Liver (tissue), 9 donors: ENCODE data around the gene PDGFB. TPM values are rescaled to one million over a fixed set of nuclear protein-coding genes. Genes with fewer than 3 reads are reported as not detected.

ENCODE experiments used
- DNase-seq: peaks from one replicate; pipeline ENCODE4 v3.0.0-alpha.2; 2017; ENCODE audit warnings: low spot score
- H3K27ac ChIP-seq, 2 donors: one replicate each; pipeline ENCODE4 v1.7.0; 2013; ENCODE audit warnings: inconsistent platforms in 2 of 2, low read length in 2 of 2, control low read depth in 1 of 2, low read depth in 1 of 2, mild to moderate bottlenecking in 1 of 2
- H3K27me3 ChIP-seq, 4 donors: one replicate each; pipeline versions ENCODE4 v1.6.1 to v1.7.0; 2013; ENCODE audit warnings: low read length in 3 of 4, inconsistent platforms in 1 of 4, mild to moderate bottlenecking in 1 of 4, moderate library complexity in 1 of 4; ENCODE audit not compliant: control insufficient read depth in 4 of 4, insufficient read depth in 4 of 4
- H3K36me3 ChIP-seq, 4 donors: one replicate each; pipeline versions ENCODE4 v1.6.1 to v1.7.0; 2013; ENCODE audit warnings: low read length in 3 of 4, mild to moderate bottlenecking in 3 of 4, low read depth in 1 of 4, moderate library complexity in 1 of 4; ENCODE audit not compliant: control insufficient read depth in 4 of 4, insufficient read depth in 3 of 4
- H3K4me1 ChIP-seq, 4 donors: one replicate each; pipeline versions ENCODE4 v1.6.1 to v1.7.0; 2013; ENCODE audit warnings: low read length in 3 of 4, mild to moderate bottlenecking in 3 of 4, moderate library complexity in 1 of 4; ENCODE audit not compliant: control insufficient read depth in 4 of 4, insufficient read depth in 4 of 4
- H3K4me3 ChIP-seq, 3 donors: one replicate each; pipeline versions ENCODE4 v1.6.1 to v1.7.0; 2013; ENCODE audit warnings: low read length in 3 of 3, control low read depth in 1 of 3, low read depth in 1 of 3, mild to moderate bottlenecking in 1 of 3
- H3K9ac ChIP-seq, 2 donors: one replicate each; pipeline ENCODE4 v1.7.0; 2013; ENCODE audit warnings: low read length in 2 of 2, mild to moderate bottlenecking in 2 of 2, moderate library complexity in 2 of 2, control low read depth in 1 of 2, low read depth in 1 of 2
- H3K9me3 ChIP-seq, 4 donors: one replicate each; pipeline versions ENCODE4 v1.6.1 to v1.7.0; 2013; ENCODE audit warnings: low read length in 3 of 4; ENCODE audit not compliant: control insufficient read depth in 4 of 4
- EGR1 ChIP-seq, 2 donors: IDR thresholded peaks; 2 replicates each; pipeline ENCODE4 v1.6.1; 2016 to 2018; ENCODE audit warnings: antibody characterized with exemption in 2 of 2, low read depth in 2 of 2
- FOXA1 ChIP-seq: IDR thresholded peaks from 2 replicates; pipeline ENCODE4 v1.6.1; 2016; ENCODE audit warnings: antibody characterized with exemption
- FOXA2 ChIP-seq: IDR thresholded peaks from 2 replicates; pipeline ENCODE4 v1.6.1; 2016; ENCODE audit warnings: antibody characterized with exemption
- GABPA ChIP-seq, 2 donors: IDR thresholded peaks in 1 of 2; conservative IDR thresholded peaks in 1 of 2; 2 replicates each; pipeline ENCODE4 v1.6.1; 2016; ENCODE audit warnings: antibody characterized with exemption in 2 of 2, mild to moderate bottlenecking in 1 of 2, moderate library complexity in 1 of 2
- HNF4A ChIP-seq, 2 donors: conservative IDR thresholded peaks; 2 replicates each; pipeline ENCODE4 v1.6.1; 2016; ENCODE audit warnings: antibody characterized with exemption in 2 of 2, mild to moderate bottlenecking in 2 of 2
- HNF4G ChIP-seq: IDR thresholded peaks from 2 replicates; pipeline ENCODE4 v1.6.1; 2016; ENCODE audit warnings: antibody characterized with exemption
- JUND ChIP-seq, 2 donors: IDR thresholded peaks; 2 replicates each; pipeline ENCODE4 v1.6.1; 2016; ENCODE audit warnings: antibody characterized with exemption in 2 of 2
- MAX ChIP-seq: IDR thresholded peaks from 2 replicates; pipeline ENCODE4 v1.6.1; 2016; ENCODE audit warnings: antibody characterized with exemption
- NR2F2 ChIP-seq: IDR thresholded peaks from 2 replicates; pipeline ENCODE4 v1.6.1; 2016; ENCODE audit warnings: antibody characterized with exemption
- RAD21 ChIP-seq, 2 donors: IDR thresholded peaks; 2 replicates each; pipeline ENCODE4 v1.6.1; 2016; ENCODE audit warnings: antibody characterized with exemption in 2 of 2, mild to moderate bottlenecking in 2 of 2
- REST ChIP-seq: IDR thresholded peaks from 2 replicates; pipeline ENCODE4 v1.6.1; 2016; ENCODE audit warnings: antibody characterized with exemption, mild to moderate bottlenecking
- RXRA ChIP-seq, 2 donors: IDR thresholded peaks; 2 replicates each; pipeline ENCODE4 v1.6.1; 2017 to 2018; ENCODE audit warnings: antibody characterized with exemption in 2 of 2, mild to moderate bottlenecking in 1 of 2
- SP1 ChIP-seq: IDR thresholded peaks from 2 replicates; pipeline ENCODE4 v1.6.1; 2018; ENCODE audit warnings: antibody characterized with exemption, mild to moderate bottlenecking
- TAF1 ChIP-seq: conservative IDR thresholded peaks from 2 replicates; pipeline ENCODE4 v1.6.1; 2016; ENCODE audit warnings: antibody characterized with exemption, mild to moderate bottlenecking
- YY1 ChIP-seq: IDR thresholded peaks from 2 replicates; pipeline ENCODE4 v1.6.1; 2016; ENCODE audit warnings: antibody characterized with exemption, mild to moderate bottlenecking
- WGBS: extraction: QIAGEN DNeasy Blood & Tissue Kit; methylation state at CpG from one replicate; pipeline ENCODE4 v1.1.7; 2013; 5-methylcytosine and 5-hydroxymethylcytosine counted together
- polyA plus RNA-seq, 2 donors: library from polyadenylated mRNA; stranded (reverse) in 1 of 2; unstranded in 1 of 2; fragments of 200-250 nt in 1 of 2; fragments of >200 nt in 1 of 2; fragmentation: Nextera tagmentation in 1 of 2; extraction: Ambion mirVana in 1 of 2; gene quantifications; one replicate each; pipeline versions ENCODE4 v1.2.1 to v1.2.3, GENCODE V29; 2013 to 2015
- total RNA-seq, 2 donors: library from RNA; depleted of rRNA; stranded (reverse); fragments of >200 nt; gene quantifications; one replicate each; pipeline ENCODE4 v1.2.3, GENCODE V29; 2014
- TF ChIP-seq, protein P1 (sequence below): IDR thresholded peaks from 2 replicates; pipeline ENCODE4 v1.6.1; 2016; ENCODE audit warnings: antibody characterized with exemption
- TF ChIP-seq, protein P2 (sequence below): IDR thresholded peaks from 2 replicates; pipeline ENCODE4 v1.6.1; 2016; ENCODE audit warnings: antibody characterized with exemption
- TF ChIP-seq, protein P3 (sequence below): fragments of 150-350 bp; IDR thresholded peaks from 2 replicates; pipeline ENCODE4 v1.5.1; 2017; ENCODE audit warnings: improper control_type of control experiment, low read depth, low read length; ENCODE audit not compliant: missing input control
- donor health status: healthy.
- donor health status: healthy.
- donor health status: healthy.
- donor health status: healthy.
- donor health status: healthy.

Gene PDGFB
- total and polyA plus RNA-seq, 4 donors = 0.25 to 4.5 (median 1.7) TPM

GRCh38 chr22:39292561-39293074, 47.8 kb upstream of the PDGFB start:
- TF ChIP-seq FOXA2 (peak; percentile 7), REST (peak; percentile 71), FOXA1 (peak; percentile 58), RAD21 (IDR thresholded peaks at IDR 0.05) (peak; percentile 43 to 58), RXRA (IDR thresholded peaks at IDR 0.05) (peak; percentile 75 to 84), GABPA (IDR thresholded peaks at IDR 0.05 in 1 of 2, conservative IDR thresholded peaks at IDR 0.05 in 1 of 2) (peak in 1 of 2 donors; percentile 56), HNF4A (conservative IDR thresholded peaks at IDR 0.05) (peak; percentile 36 to 71), TAF1 (no peak), JUND (IDR thresholded peaks at IDR 0.05) (peak; percentile 56 to 78), YY1 (peak; percentile 77), HNF4G (peak; percentile 40), MAX (peak; percentile 97), EGR1 (IDR thresholded peaks at IDR 0.05; ENCODE audit: low read depth in 2 of 2) (peak; percentile 56 to 85), SP1 (peak; percentile 83), NR2F2 (peak; percentile 56)
- TF ChIP-seq, protein P1, sequence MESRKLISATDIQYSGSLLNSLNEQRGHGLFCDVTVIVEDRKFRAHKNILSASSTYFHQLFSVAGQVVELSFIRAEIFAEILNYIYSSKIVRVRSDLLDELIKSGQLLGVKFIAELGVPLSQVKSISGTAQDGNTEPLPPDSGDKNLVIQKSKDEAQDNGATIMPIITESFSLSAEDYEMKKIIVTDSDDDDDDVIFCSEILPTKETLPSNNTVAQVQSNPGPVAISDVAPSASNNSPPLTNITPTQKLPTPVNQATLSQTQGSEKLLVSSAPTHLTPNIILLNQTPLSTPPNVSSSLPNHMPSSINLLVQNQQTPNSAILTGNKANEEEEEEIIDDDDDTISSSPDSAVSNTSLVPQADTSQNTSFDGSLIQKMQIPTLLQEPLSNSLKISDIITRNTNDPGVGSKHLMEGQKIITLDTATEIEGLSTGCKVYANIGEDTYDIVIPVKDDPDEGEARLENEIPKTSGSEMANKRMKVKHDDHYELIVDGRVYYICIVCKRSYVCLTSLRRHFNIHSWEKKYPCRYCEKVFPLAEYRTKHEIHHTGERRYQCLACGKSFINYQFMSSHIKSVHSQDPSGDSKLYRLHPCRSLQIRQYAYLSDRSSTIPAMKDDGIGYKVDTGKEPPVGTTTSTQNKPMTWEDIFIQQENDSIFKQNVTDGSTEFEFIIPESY = no peak
- TF ChIP-seq, protein P2, sequence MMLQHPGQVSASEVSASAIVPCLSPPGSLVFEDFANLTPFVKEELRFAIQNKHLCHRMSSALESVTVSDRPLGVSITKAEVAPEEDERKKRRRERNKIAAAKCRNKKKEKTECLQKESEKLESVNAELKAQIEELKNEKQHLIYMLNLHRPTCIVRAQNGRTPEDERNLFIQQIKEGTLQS = no peak
- TF ChIP-seq, protein P3, sequence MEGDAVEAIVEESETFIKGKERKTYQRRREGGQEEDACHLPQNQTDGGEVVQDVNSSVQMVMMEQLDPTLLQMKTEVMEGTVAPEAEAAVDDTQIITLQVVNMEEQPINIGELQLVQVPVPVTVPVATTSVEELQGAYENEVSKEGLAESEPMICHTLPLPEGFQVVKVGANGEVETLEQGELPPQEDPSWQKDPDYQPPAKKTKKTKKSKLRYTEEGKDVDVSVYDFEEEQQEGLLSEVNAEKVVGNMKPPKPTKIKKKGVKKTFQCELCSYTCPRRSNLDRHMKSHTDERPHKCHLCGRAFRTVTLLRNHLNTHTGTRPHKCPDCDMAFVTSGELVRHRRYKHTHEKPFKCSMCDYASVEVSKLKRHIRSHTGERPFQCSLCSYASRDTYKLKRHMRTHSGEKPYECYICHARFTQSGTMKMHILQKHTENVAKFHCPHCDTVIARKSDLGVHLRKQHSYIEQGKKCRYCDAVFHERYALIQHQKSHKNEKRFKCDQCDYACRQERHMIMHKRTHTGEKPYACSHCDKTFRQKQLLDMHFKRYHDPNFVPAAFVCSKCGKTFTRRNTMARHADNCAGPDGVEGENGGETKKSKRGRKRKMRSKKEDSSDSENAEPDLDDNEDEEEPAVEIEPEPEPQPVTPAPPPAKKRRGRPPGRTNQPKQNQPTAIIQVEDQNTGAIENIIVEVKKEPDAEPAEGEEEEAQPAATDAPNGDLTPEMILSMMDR = no peak
- H3K27ac ChIP-seq = peak overlapping the region; percentile 78 to 86
- H3K36me3 ChIP-seq = no peaks in the 10 kb centered on the region
- H3K27me3 ChIP-seq = no peaks in the 10 kb centered on the region
- H3K9ac ChIP-seq = no peak overlapping the region
- H3K4me3 ChIP-seq = no peak overlapping the region
- DNase-seq = no peak
- no peaks in the 10 kb centered on the region for H3K9me3 ChIP-seq
- peaks cover 25 to 52% (median 41%) of the 10 kb centered on the region in 4 donors for H3K4me1 ChIP-seq
- WGBS = 11% methylated on average over 12 of the region's 12 CpGs
